ENCODE measurements around the gene CFAP68.

CFAP68 gene

GRCh38 chr11:111913031-111913861, 33.9 kb downstream of the CFAP68 start:
- Histone ChIP-seq H3K4me2 (ENCODE audit: low read length) (no peak overlapping the region), H3K9me2 (ENCODE audit: low read depth, low read length) (no peaks in the 10 kb centered on the region), H3K36me3 (ENCODE audit: insufficient read depth, low read length) (no peaks in the 10 kb centered on the region), H3K27me3 (ENCODE audit: insufficient read depth, low read length) (peaks cover 7% of the 10 kb centered on the region; the same call in 1 of the 2 replicates), H3K79me2 (ENCODE audit: insufficient read depth, low read length) (no peaks in the 10 kb centered on the region), H3K4me1 (ENCODE audit: insufficient read depth, low read length, severe bottlenecking) (no peaks in the 10 kb centered on the region), H3F3A (ENCODE audit: insufficient read depth, low read length) (no peaks in the 10 kb centered on the region), H2AFZ (ENCODE audit: low read length) (no peak overlapping the region), H3K27ac (ENCODE audit: low read depth, low read length, poor library complexity, severe bottlenecking) (no peak overlapping the region), H3K9me3 (ENCODE audit: low read length) (no peaks in the 10 kb centered on the region), H4K20me1 (ENCODE audit: insufficient read depth, low read length) (no peaks in the 10 kb centered on the region), H3K4me3 (ENCODE audit: low read depth, low read length, poor library complexity, severe bottlenecking) (no peak overlapping the region), H3K9ac (ENCODE audit: low read length) (no peak overlapping the region)
- no peak for TF ChIP-seq EZH2 (IDR thresholded peaks at IDR 0.05; ENCODE audit: borderline replicate concordance, low read length)
- no peak for TF ChIP-seq CTCF (IDR thresholded peaks at IDR 0.05; ENCODE audit: low read length)

GRCh38 chr11:111913997-111914396, 34.7 kb downstream of the CFAP68 start:
- Histone ChIP-seq H2AFZ (ENCODE audit: low read length) (no peak overlapping the region), H3K9me3 (ENCODE audit: low read length) (no peaks in the 10 kb centered on the region), H4K20me1 (ENCODE audit: insufficient read depth, low read length) (no peaks in the 10 kb centered on the region), H3K9ac (ENCODE audit: low read length) (no peak overlapping the region), H3K4me1 (ENCODE audit: insufficient read depth, low read length, severe bottlenecking) (no peaks in the 10 kb centered on the region), H3K27me3 (ENCODE audit: insufficient read depth, low read length) (peaks cover 7% of the 10 kb centered on the region; the same call in 1 of the 2 replicates), H3F3A (ENCODE audit: insufficient read depth, low read length) (no peaks in the 10 kb centered on the region), H3K36me3 (ENCODE audit: insufficient read depth, low read length) (no peaks in the 10 kb centered on the region), H3K27ac (ENCODE audit: low read depth, low read length, poor library complexity, severe bottlenecking) (no peak overlapping the region), H3K4me2 (ENCODE audit: low read length) (no peak overlapping the region), H3K9me2 (ENCODE audit: low read depth, low read length) (no peaks in the 10 kb centered on the region), H3K4me3 (ENCODE audit: low read depth, low read length, poor library complexity, severe bottlenecking) (no peak overlapping the region), H3K79me2 (ENCODE audit: insufficient read depth, low read length) (no peaks in the 10 kb centered on the region)
- TF ChIP-seq EZH2 (IDR thresholded peaks at IDR 0.05; ENCODE audit: borderline replicate concordance, low read length) (no peak), CTCF (IDR thresholded peaks at IDR 0.05; ENCODE audit: low read length) (no peak)

- H3K4me2 ChIP-seq (ENCODE audit: low read length): no peak overlapping the region
- no peaks in the 10 kb centered on the region for H3K79me2 ChIP-seq (ENCODE audit: insufficient read depth, low read length)
- no peaks in the 10 kb centered on the region for H4K20me1 ChIP-seq (ENCODE audit: insufficient read depth, low read length)
- H3K27ac ChIP-seq (ENCODE audit: low read depth, low read length, poor library complexity, severe bottlenecking): no peak overlapping the region
- no peaks in the 10 kb centered on the region for H3K4me1 ChIP-seq (ENCODE audit: insufficient read depth, low read length, severe bottlenecking)
- no peaks in the 10 kb centered on the region for H3K9me3 ChIP-seq (ENCODE audit: low read length)
- no peak overlapping the region for H3K9ac ChIP-seq (ENCODE audit: low read length)
- TF ChIP-seq CTCF (IDR thresholded peaks at IDR 0.05; ENCODE audit: low read length) (no peak), EZH2 (IDR thresholded peaks at IDR 0.05; ENCODE audit: borderline replicate concordance, low read length) (no peak)
- H2AFZ ChIP-seq (ENCODE audit: low read length): no peak overlapping the region
- H3K27me3 ChIP-seq (ENCODE audit: insufficient read depth, low read length): peaks cover 7% of the 10 kb centered on the region; the same call in 1 of the 2 replicates
- no peaks in the 10 kb centered on the region for H3K36me3 ChIP-seq (ENCODE audit: insufficient read depth, low read length)
- no peak overlapping the region for H3K4me3 ChIP-seq (ENCODE audit: low read depth, low read length, poor library complexity, severe bottlenecking)
- H3K9me2 ChIP-seq (ENCODE audit: low read depth, low read length): no peaks in the 10 kb centered on the region
- H3F3A ChIP-seq (ENCODE audit: insufficient read depth, low read length): no peaks in the 10 kb centered on the region
Observed at GRCh38 chr11:111916768-111917167, 37.4 kb downstream of the CFAP68 start.

All from OCI-LY1 (cell line).